GM18909 (cell line): ENCODE measurements around the gene HS3ST4.
A peak's percentile ranks its signal among the peaks of the same experiment; 100 is the strongest.
"Not testable (repeated sequence)": the region's sequence is repeated elsewhere in the genome, so short reads cannot be mapped to it uniquely, and the experiment has no call there.

Experiments
- ATAC-seq: cut with Tn5 transposase; IDR thresholded peaks from one replicate; pipeline ENCODE4 v1.9.1; 2021; ENCODE audit warnings: mild to moderate bottlenecking; ENCODE audit not compliant: unreplicated experiment, poor library complexity

HS3ST4 gene

DNA sequence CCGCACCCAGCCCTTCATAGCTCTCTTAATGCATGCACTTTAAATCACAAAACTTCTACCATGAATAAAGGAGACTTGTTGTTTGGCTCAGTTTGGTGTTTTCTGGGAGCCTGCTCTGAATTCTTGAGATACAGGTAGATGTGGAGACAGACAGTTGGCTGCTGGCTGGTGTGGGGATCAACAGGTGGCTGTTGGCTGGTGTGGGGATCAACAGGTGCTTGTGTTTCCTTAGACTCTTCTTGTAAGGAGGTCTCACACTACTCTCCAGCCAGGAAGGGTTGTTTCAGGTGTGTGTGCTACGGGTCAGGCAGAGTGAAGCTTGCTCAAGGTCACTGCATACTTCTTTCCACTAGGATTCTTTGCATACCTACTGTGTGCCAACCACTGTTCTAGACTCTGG lies 265.9 kb downstream of the HS3ST4 start:
- no peak for ATAC-seq

GRCh38 chr16:25959221-25959620 lies 267.5 kb downstream of the HS3ST4 start:
- ATAC-seq = no peak

DNA sequence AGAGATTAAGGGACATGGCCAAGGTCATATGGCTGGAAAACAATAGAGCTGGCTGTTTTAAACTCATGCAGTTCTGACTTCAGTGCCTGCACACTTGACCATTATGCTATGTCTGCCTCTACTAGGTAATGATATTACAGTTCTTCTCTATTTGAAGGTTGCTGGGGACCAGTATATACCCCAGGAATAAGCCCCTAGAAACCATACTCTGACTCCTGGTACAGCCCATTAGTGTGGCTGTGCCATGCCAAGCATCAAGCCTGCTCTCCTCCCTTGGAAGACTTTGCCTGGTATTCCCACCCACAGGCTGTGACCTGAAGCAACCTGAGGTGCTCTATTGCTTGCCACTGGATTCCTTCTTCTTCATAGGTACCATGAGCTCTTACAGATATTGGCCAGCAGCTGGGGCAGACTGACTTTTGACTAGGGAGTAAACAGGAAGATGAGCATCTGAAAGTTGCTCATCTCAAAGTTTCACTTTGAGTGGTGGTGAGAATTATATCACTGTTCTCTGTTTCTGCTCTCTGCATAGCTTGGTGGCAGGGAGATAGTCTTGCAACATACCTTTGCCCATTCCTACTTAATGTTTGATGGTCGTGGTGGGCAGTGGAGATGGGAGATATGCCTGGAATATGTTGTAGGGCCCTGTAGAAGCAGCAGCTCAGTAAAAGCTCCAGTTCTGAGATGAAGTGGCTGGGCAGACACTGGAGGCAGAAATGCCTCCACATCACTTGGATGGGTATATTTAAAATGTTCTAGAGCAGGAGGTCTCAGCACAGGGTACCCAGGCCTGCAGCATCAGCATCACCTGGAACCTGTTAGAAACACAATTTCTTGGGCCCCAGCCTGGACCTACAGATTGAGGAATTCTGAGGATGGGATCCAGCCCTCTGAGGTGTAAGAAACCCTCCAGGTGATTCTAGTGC lies 274.7 kb downstream of the HS3ST4 start:
- peak; percentile 95 for ATAC-seq

DNA sequence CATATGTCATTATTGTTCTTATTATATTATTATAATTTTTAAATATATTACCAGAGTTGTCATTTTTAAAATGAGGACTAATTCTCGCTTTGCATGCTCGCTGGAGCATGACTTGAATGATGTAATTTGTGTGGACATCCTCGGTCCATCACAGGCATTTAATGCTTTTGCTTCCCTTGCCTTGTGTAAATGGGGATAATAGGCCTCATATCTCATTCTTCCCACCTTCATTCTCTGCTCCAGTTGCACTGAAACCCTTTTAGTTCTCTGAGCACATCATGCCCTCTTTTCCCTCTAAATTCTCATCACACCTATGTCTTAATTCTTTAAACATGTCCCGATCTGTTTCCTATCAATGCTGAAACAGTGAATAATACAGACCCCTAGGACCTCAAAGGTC lies 285.4 kb downstream of the HS3ST4 start:
- ATAC-seq = no peak

DNA sequence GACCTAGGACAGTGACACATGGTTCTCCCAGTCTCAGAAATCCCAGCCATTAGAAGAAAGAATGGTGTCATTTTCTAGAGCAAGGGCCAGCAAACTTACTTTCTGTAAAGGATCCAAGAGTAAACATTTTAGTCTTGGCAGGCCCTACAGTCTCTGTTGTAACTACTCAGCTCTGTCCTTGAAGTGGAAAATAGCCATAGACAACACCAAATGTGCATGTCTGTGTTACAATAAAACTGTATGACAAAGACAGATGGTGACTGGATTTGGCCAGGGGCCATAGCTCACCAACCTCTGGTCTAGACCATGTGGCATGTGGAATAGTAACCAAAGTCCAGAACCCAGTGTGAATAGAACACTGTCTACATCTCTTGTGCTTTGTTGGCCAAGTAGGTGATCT lies 286.5 kb downstream of the HS3ST4 start:
- ATAC-seq = no peak

DNA sequence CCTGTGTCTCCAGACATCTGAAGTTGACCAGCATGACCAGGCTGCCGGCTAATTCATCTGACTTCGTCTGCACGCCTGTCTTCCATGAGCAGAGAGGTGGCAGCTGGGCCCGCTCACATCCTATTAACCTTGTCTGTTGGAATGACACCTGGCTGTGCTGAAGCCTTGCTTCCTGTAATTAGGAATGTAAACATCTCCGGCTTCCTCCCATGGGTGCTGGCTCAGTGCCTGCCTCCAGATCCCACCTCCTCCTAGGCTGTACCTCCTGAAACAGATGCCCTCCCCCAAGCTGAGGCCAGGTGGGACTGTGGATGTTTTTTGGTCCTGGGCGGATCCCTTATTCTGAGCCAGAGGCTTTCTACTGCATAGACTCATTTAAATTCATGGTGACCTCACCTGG lies 296.3 kb downstream of the HS3ST4 start:
- no peak for ATAC-seq

- ATAC-seq = no peak
These were observed 297.1 kb downstream of the HS3ST4 start for GRCh38 chr16:25988882-25989281.

DNA sequence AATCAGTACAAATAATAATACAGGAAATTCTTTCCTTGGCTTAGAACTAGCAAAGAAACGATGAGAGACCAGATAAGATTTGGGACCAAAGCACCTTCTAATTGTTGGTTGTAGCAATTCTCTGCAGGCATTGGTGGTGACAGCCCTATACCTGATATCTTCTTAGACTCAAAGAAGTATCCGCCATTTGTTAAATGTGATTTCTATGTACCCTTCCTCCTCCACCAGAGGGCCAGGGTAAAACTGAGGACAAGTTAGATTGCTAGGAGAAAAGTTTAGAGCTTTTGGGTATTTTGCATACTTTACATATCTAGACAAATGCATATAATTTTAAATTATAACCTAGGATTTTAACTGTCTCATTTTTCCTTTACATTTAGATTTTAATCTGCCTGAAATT lies 304.3 kb downstream of the HS3ST4 start:
- no peak for ATAC-seq

- no peak for ATAC-seq
These were observed 313.6 kb downstream of the HS3ST4 start for GRCh38 chr16:26005336-26005735.

- ATAC-seq = no peak
These were observed 320.6 kb downstream of the HS3ST4 start for GRCh38 chr16:26012376-26012775.

- ATAC-seq = no peak
These were observed 324.0 kb downstream of the HS3ST4 start for GRCh38 chr16:26015776-26016175.

DNA sequence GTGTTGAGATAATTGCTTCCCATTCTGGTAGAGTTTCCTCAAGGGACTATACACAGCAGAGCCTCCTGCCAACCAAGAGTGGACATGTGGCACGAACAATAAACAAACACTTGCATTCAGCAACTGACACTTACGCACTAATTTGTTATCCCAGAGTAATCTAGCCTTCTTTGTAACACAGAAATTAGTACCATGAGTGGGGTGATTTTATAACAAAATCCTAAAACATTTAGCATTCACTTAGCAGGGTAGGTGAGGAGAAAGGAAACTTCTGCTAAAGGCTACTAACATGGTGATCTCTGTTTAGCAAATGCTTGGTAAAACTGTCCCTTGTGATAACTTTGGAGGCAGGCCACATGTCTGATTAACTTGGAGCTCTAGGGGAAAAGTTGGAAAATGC lies 325.2 kb downstream of the HS3ST4 start:
- no peak for ATAC-seq

DNA sequence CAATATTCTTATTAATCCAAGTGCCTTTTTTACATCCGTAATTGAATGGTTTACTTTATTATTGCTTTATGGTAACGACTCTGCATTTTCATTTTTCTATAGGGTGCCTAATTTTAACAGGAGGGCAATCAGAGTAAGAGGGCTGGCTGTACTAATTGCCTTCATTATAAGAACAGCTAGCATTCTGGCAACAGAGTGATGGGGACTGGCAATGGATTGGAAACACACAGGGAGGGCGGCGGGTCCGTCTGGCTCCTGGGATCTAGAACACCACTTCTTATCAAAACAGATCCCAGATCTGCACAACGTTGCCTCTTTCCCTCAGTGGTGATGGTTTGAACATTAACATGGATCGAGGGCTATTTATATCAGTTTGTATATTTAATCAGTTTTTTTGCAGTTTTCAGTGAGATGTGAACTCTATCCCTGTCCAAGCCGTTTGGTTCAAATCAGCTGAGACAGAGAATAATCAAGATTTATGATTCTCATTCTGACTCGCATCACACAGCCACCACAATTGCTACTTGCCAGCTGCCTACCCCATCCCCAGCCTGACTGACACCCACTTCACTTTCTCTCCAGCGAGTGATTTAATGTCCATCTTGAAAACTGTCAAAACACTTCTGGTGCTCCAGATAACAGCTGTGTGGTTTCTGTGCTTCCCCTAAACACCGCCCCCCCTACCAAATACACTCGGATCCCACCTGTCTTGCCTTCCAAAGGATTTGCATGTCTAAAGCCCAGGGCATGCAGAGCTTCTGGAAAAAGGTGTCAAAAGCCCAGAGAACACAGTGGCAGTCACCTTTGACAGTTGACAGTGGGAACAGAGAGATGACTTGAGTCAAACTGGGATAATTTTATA lies 327.9 kb downstream of the HS3ST4 start:
- ATAC-seq = no peak

- ATAC-seq = no peak
These were observed 335.1 kb downstream of the HS3ST4 start for GRCh38 chr16:26026709-26027450.

- ATAC-seq = no peak
These were observed 339.5 kb downstream of the HS3ST4 start for GRCh38 chr16:26031286-26031685.

DNA sequence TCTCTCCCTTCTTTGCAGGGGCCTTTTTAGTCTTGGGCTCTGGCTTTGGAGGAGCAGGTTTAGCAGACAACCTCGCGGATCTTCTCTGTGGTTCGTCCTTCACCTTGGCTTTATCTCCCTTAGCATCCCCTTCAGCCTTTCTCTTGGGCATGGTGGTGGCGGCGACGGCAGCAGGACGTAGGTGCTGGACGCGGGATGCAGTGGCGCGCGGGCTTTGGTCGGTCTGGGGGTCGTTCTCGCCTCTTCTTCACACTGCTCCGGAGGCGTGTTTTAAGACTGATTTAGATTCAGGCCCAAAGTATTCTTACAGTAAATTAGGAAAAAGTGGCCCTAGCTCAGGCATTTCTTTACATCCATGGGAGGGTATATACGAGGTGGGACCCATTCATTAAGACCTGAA lies 340.9 kb downstream of the HS3ST4 start:
- not testable (repeated sequence) for ATAC-seq

DNA sequence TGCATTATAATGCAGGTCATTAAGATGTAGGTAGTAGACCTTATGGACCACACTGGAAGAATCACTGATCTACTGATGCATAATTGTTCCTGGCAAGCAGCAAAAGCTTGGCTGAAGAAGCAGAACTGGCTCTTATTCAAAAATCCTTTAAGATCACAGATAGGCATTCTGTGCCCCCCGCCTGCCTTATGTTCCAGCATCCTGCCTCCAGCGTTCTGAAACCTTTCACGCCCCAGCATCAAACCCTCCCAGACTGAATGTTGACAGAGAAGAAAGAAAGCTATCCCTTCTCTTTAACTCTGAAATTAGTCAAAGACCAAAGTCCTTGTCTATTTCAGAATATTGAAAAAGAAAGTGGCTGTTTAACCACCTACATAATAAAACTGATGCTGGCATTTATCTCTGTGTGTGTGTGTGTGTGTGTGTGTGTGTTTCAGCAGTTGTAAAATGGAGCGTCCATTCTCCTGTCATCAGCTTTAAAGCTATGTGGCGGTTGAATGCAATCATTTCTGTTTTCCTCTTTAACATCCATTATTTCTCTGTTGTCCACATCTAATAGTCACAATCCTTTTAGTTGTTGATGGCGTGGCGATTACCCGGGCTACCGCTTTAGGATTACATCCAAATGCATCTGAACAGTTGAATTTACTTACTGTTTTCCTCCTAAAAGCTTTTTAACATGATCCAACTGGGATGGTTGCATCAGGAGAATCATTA lies 350.4 kb downstream of the HS3ST4 start:
- ATAC-seq = no peak

DNA sequence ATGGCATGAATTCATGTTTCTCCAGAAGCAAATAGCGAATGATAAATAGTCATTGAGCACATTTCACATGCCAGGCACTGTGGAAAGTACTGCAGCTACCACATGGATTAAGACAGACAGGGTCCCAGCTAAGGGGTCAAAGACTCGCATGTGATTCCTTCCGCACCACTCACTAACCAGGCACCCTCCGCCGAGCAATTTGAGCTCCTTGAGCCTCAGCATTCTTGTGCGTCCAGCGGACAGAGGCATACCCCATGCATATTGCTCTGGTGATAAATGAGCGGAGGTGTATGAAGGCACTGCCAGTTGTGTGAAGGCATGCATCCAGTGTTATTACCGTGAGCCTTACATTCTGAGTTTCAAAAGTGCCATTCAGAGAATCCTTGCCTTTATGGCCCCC lies 358.7 kb downstream of the HS3ST4 start:
- no peak for ATAC-seq

GRCh38 chr16:26051063-26051462 lies 359.3 kb downstream of the HS3ST4 start:
- ATAC-seq = no peak

- ATAC-seq = no peak
These were observed 362.1 kb downstream of the HS3ST4 start for GRCh38 chr16:26053889-26054288.
